GM18508 (cell line): Measurements from ENCODE around the gene LCN15.
"Not testable (repeated sequence)": the region's sequence is repeated elsewhere in the genome, so short reads cannot be mapped to it uniquely, and the experiment has no call there.

Experiments
- ATAC-seq: cut with Tn5 transposase; IDR thresholded peaks from one replicate; pipeline ENCODE4 v1.9.1; 2021; ENCODE audit warnings: moderate number of reproducible peaks; ENCODE audit not compliant: insufficient read depth, unreplicated experiment

LCN15 gene

DNA sequence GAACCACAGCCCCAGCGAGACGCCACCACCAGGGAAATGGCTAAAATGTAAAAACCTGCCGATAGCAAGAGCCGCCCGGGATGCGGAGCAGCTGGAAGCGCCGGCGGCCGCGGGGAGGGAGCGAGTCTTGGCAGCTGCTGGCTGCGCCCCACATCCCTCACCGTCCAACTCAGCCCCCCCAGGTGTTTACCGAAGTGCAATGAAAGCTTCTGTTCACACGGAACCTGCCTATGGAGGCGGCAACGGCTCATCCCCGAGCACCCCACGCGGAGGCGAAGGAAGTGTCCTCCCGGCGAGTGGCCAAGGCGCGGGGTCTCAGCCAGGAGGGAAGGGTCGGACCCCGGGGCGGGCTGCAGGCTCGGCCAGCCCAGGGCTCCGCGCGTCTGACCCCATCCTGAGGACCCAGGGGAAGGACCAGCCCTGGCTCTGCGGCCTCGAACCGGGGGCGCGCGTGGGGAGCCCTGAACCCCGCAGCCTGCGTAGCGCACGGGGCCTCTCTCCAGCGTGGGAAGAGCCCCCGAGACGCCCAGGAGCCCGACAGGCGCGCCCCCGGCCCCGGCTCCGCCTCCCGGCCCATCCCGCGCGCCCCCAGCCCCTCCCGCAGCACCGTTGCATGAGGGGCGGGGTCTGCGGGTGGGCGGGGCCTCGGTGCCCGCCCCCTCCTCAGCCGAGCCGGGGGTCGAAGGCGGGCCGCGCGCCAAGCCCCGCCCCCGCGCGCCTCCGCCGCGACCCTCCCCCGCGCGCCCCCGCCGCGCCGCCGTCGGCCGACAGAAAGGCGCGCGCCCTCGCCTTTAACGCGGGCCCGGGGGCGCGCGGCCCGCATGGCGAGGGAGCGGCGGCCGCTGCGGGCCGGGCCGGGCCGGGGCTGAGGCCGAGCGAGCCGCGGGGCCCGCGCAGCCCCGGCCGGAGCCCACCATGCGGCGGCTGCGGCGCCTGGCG is 52.3 kb downstream of the LCN15 start, which contains the start of gene DIPK1B:
Gene DIPK1B (plus strand): TSS at position 822 of the 939 bp plus-strand sequence. CDS start 94 bp downstream, at position 916.
- no peak for ATAC-seq

DNA sequence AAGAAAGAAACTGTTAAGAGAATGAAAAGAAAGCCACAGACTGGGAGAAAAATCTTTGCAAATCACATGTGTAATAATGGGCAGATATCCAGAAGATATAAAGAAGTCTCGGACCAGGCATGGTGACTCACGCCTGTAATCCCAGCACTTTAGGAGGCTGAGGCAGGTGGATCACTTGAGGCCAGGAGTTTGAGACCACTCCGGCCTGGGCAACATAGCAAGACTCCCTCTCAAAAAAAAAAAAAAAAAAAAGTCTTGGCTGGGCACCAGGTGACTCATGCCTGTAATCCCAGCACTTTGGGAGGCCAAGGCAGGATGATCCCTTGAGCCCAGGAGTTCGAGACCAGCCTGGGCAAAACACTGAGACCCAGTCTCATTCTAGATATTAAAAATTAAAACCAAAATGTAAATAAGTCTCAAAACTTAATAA is 53.1 kb downstream of the LCN15 start:
- not testable (repeated sequence) for ATAC-seq

DNA sequence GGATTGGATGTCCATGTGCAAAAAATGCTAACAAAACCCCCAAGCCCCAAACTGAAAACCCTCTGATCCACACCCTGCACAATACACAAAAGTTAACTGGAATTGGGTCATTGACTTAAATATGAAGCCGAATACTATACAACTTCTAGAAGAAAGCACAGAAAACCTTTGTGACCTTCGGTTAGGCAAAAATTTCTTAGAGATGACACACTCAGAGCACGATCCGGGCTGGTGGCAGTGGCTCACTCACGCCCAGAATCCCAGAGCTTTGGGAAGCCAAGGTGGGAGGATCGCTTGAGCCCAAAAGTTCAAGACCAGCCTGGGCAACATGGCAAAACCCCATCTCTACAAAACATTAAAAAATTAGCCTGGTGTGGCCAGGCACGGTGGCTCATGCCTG is 53.8 kb downstream of the LCN15 start:
- no peak for ATAC-seq
